Measurements from ENCODE around the gene MAPT. TPM values are rescaled to one million over a fixed set of nuclear protein-coding genes. Genes with fewer than 3 reads are reported as not detected.

Gene MAPT
- total RNA-seq, 4 donors from 2014 or later = 1.7 to 2.3 (median 1.8) TPM

DNA sequence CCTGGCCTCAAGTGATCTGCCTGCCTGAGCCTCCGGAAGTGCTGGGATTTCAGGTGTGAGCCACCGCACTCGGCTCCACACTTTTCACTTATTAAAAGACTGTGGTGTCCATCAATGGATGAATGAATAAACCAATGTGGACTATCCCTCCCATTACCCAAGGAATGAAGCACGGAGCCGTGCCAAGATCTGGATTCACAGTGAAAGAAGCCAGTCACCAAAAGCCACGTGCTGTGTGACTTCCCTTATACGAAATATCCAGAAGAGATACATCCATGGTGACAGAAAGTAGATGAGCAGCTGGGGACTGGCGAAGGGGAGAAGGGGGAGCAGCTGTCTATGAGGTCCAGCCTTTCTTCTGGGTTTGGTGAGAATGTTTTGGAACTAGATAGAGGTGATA, 56.5 kb downstream of the MAPT start:
- intact Hi-C loops (cut with DNase I; ENCODE audit: low total_unique reads) = no loop called here
- Histone ChIP-seq H3K9me3 (no peaks in the 10 kb centered on the region), H3K4me3 (no peak overlapping the region), H3K27me3 (peaks cover 39% of the 10 kb centered on the region), H3K36me3 (no peaks in the 10 kb centered on the region), H3K4me1 (peaks cover 4 to 14% (median 6%) of the 10 kb centered on the region in 4 donors), H3K27ac (no peak overlapping the region)
- in situ Hi-C loops (cut with MboI; ENCODE audit: low pct_ligation_motif_present in 1 of 4, low pct_unique_long_range_greater_than_20kb in 1 of 4, low sequenced_read_pairs in 3 of 4) = no loop called here
- TF ChIP-seq POLR2AphosphoS5 (IDR thresholded peaks at IDR 0.05) = no peak
- TF ChIP-seq, protein P1, sequence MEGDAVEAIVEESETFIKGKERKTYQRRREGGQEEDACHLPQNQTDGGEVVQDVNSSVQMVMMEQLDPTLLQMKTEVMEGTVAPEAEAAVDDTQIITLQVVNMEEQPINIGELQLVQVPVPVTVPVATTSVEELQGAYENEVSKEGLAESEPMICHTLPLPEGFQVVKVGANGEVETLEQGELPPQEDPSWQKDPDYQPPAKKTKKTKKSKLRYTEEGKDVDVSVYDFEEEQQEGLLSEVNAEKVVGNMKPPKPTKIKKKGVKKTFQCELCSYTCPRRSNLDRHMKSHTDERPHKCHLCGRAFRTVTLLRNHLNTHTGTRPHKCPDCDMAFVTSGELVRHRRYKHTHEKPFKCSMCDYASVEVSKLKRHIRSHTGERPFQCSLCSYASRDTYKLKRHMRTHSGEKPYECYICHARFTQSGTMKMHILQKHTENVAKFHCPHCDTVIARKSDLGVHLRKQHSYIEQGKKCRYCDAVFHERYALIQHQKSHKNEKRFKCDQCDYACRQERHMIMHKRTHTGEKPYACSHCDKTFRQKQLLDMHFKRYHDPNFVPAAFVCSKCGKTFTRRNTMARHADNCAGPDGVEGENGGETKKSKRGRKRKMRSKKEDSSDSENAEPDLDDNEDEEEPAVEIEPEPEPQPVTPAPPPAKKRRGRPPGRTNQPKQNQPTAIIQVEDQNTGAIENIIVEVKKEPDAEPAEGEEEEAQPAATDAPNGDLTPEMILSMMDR (IDR thresholded peaks at IDR 0.05) = no peak
- TF ChIP-seq POLR2A (IDR thresholded peaks at IDR 0.05) = no peak
- TF ChIP-seq EP300 (IDR thresholded peaks at IDR 0.05; ENCODE audit: low read depth) = no peak
- no peak for DNase-seq
- 83 to 88% methylated on average over 1 to 8 of the region's 8 CpGs for WGBS, 2 donors (ENCODE audit: low coverage in 1 of 2)

DNA sequence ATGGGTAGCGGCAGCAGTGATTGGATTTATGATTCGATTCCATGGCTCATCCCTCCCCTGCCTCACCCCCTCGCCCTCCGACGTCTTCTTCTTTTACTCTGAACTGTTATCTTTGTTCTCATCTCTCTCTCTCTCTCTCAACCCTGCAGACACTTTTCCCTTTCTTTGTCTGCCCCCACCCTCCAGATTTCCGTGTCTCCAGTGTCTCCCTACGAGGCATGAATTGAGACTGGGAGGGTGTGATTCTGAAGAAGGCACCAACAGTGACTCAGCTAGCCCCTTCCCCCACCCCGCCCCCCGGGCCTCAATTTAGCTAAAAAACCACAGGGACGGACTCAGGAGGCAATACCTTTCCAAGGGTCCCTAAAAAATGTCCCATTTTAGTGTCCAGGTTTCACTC, 57.0 kb downstream of the MAPT start:
- WGBS, 2 donors (ENCODE audit: low coverage in 1 of 2) = 60 to 76% methylated on average over 5 to 10 of the region's 10 CpGs
- Histone ChIP-seq H3K4me1 (peaks cover 4 to 14% (median 6%) of the 10 kb centered on the region in 4 donors), H3K27me3 (peaks cover 39% of the 10 kb centered on the region), H3K4me3 (no peak overlapping the region), H3K9me3 (no peaks in the 10 kb centered on the region), H3K27ac (no peak overlapping the region), H3K36me3 (no peaks in the 10 kb centered on the region)
- TF ChIP-seq, protein P1 (IDR thresholded peaks at IDR 0.05) = no peak
- no peak for TF ChIP-seq POLR2A (IDR thresholded peaks at IDR 0.05)
- no peak for TF ChIP-seq POLR2AphosphoS5 (IDR thresholded peaks at IDR 0.05)
- TF ChIP-seq EP300 (IDR thresholded peaks at IDR 0.05; ENCODE audit: low read depth) = no peak
- DNase-seq = no peak
- intact Hi-C loops (cut with DNase I; ENCODE audit: low total_unique reads) (no loop called here), in situ Hi-C loops (cut with MboI; ENCODE audit: low pct_ligation_motif_present in 1 of 4, low pct_unique_long_range_greater_than_20kb in 1 of 4, low sequenced_read_pairs in 3 of 4) (no loop called here)

DNA sequence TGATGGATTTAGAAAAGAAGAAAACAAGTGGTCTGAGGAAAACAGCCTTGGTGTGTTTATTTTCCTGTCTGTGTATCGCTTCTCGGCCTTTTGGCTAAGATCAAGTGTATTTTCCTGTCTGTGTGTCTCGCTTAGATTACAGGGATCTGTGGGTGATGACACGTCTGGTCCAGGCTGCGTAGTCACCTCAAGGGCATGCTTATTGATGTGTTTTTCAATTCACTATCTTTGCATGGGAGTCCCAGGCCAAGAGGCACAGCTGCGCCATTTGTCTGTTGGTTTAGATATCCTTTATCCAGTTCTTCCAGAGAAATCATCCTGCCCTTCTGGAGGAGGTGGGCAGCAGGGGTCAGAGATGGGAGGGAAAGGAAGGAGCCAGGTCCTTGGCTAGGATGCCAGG, 57.6 kb downstream of the MAPT start:
- Histone ChIP-seq H3K36me3 (no peaks in the 10 kb centered on the region), H3K27me3 (peaks cover 39% of the 10 kb centered on the region), H3K4me1 (peaks cover 4 to 14% (median 6%) of the 10 kb centered on the region in 4 donors), H3K4me3 (no peak overlapping the region), H3K9me3 (no peaks in the 10 kb centered on the region), H3K27ac (no peak overlapping the region)
- TF ChIP-seq POLR2A (IDR thresholded peaks at IDR 0.05) = no peak
- no peak for TF ChIP-seq EP300 (IDR thresholded peaks at IDR 0.05; ENCODE audit: low read depth)
- in situ Hi-C loops (cut with MboI; ENCODE audit: low pct_ligation_motif_present in 1 of 4, low pct_unique_long_range_greater_than_20kb in 1 of 4, low sequenced_read_pairs in 3 of 4) = no loop called here
- intact Hi-C loops (cut with DNase I; ENCODE audit: low total_unique reads) = no loop called here
- 76 to 83% methylated on average over 5 to 6 of the region's 6 CpGs for WGBS, 2 donors (ENCODE audit: low coverage in 1 of 2)
- no peak for DNase-seq

DNA sequence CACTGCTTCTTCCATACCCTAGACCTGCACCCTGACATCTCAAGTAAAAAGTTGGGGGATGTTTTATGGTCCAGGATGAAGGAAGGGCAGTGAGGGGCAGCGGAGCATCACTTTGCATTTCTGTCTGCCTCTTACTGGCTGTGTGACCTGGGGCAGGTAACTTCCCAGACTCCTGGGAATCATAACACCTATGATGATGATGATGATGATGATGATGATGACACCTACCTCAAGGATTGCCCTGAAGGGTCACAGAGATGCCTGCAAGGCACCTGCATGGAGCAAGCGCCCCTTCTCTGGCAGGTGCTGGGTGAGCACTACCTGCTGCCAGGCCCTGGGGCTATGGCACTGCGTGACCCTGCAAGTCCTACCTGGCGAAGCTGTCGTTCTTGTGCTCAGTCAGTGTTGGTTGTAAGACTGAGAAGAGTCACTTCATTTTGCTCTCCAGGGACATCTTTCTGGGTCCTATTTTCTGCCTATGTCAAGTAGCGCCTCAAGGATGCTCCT, 58.5 kb downstream of the MAPT start:
- Histone ChIP-seq H3K9me3 (no peaks in the 10 kb centered on the region), H3K27ac (no peak overlapping the region), H3K4me3 (no peak overlapping the region), H3K4me1 (peaks cover 4 to 14% (median 6%) of the 10 kb centered on the region in 4 donors), H3K27me3 (peaks cover 39% of the 10 kb centered on the region), H3K36me3 (no peaks in the 10 kb centered on the region)
- DNase-seq = no peak
- intact Hi-C loops (cut with DNase I; ENCODE audit: low total_unique reads) (no loop called here), in situ Hi-C loops (cut with MboI; ENCODE audit: low pct_ligation_motif_present in 1 of 4, low pct_unique_long_range_greater_than_20kb in 1 of 4, low sequenced_read_pairs in 3 of 4) (no loop called here)
- WGBS, 2 donors (ENCODE audit: low coverage in 1 of 2) = 93% methylated on average over 6 of the region's 6 CpGs; no CpG with 5 or more reads in 1 of the 2 donors
- no peak for TF ChIP-seq EP300 (IDR thresholded peaks at IDR 0.05; ENCODE audit: low read depth)
- no peak for TF ChIP-seq POLR2AphosphoS5 (IDR thresholded peaks at IDR 0.05)
- TF ChIP-seq, protein P1 (IDR thresholded peaks at IDR 0.05) = no peak
- TF ChIP-seq POLR2A (IDR thresholded peaks at IDR 0.05) = no peak

DNA sequence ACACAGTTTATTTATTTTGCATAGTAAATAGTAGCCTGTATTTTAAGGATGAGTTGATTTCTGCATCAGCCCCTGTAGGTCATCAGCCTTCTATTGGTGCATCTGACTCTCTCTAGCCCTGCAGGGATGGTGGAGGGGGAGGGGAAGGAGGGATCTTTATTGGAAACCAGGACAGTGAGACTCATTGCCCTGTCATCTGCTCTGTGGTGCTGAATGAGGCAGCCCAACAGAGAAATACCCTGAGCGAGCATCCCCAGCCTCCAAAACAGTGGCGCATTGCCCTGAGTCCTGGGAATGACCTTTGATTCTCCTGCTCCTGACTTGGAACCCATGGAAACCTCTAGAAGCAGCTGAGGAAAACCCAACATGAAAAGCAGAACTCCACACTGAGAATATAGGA, 59.2 kb downstream of the MAPT start:
- no peaks in the 10 kb centered on the region for H3K9me3 ChIP-seq
- 68 to 80% methylated on average over 2 of the region's 2 CpGs for WGBS, 2 donors (ENCODE audit: low coverage in 1 of 2)
- H3K4me1 ChIP-seq = peaks cover 4 to 10% (median 5%) of the 10 kb centered on the region in 4 donors
- H3K27me3 ChIP-seq = peaks cover 39% of the 10 kb centered on the region
- H3K4me3 ChIP-seq = no peak overlapping the region
- no peak overlapping the region for H3K27ac ChIP-seq
- intact Hi-C loops (cut with DNase I; ENCODE audit: low total_unique reads) = no loop called here
- DNase-seq = no peak
- H3K36me3 ChIP-seq = no peaks in the 10 kb centered on the region
- TF ChIP-seq POLR2AphosphoS5 (IDR thresholded peaks at IDR 0.05) = no peak
- TF ChIP-seq, protein P1 (IDR thresholded peaks at IDR 0.05) = no peak
- no peak for TF ChIP-seq EP300 (IDR thresholded peaks at IDR 0.05; ENCODE audit: low read depth)
- TF ChIP-seq POLR2A (IDR thresholded peaks at IDR 0.05) = no peak
- in situ Hi-C loops (cut with MboI; ENCODE audit: low pct_ligation_motif_present in 1 of 4, low pct_unique_long_range_greater_than_20kb in 1 of 4, low sequenced_read_pairs in 3 of 4) = no loop called here
